GM12878 (cell line): ENCODE measurements around the gene PLET1. TPM values are rescaled to one million over a fixed set of nuclear protein-coding genes. Genes with fewer than 3 reads are reported as not detected.

Source experiments
- ATAC-seq: fragments of 200-7000 bp; cut with Tn5 transposase; 3 replicates; pipeline ENCODE4 v1.9.1; 2020; ENCODE audit warnings: mild to moderate bottlenecking, moderate library complexity
- BruUV-seq: library from RNA; stranded (reverse); fragments of 400-500 nt; replicated peaks from 2 replicates; lab custom pipeline; 2021; lab: Mats Ljungman, UMichigan
- CTCF ChIA-PET: fragments of 300-600 bp; sonication (Branson Sonifier 250); formaldehyde crosslinking; extraction: SDS; loops from one replicate; lab custom pipeline; 2021; ENCODE audit warnings: inconsistent platforms; lab: Yijun Ruan, JAX
- POLR2A ChIA-PET: fragments of 350-600 bp; formaldehyde crosslinking; extraction: SDS; loops from one replicate; lab custom pipeline; 2021; ENCODE audit warnings: inconsistent platforms; lab: Charles Lee
- RAD21 ChIA-PET: fragments of 300-600 bp; sonication (Branson Sonifier 250); formaldehyde crosslinking; loops from one replicate; lab custom pipeline; 2023; ENCODE audit warnings: antibody characterized with exemption; ENCODE audit not compliant: unreplicated experiment; lab: Charles Lee
- SMC1A ChIA-PET: fragments of 300-600 bp; sonication (Branson Sonifier 250); formaldehyde crosslinking; loops from one replicate; lab custom pipeline; 2023; ENCODE audit not compliant: unreplicated experiment, uncharacterized antibody; lab: Charles Lee
- DNase-seq: peaks from one replicate; pipeline ENCODE4 v3.0.0-alpha.2; 2011; ENCODE audit warnings: low read depth, low spot score
- FAIRE-seq: peaks from 3 replicates; lab custom pipeline; 2011; peaks lifted over from hg19 to GRCh38; lab: Jason Lieb, UNC
- H2AFZ ChIP-seq: 2 replicates; pipeline ENCODE4 v1.6.0; 2011; ENCODE audit warnings: low read depth, low read length, control low read depth; ENCODE audit not compliant: control insufficient read depth
- H3K27ac ChIP-seq: 2 replicates; pipeline ENCODE4 v1.5.1; 2011; ENCODE audit warnings: control low read depth; ENCODE audit not compliant: control insufficient read depth, insufficient read depth
- H3K27me3 ChIP-seq, 2 experiments: replicated peaks in 1 of 2; 2 replicates each; pipeline versions ENCODE4 v1.6.0 to v1.6.1; 2011; ENCODE audit warnings: low read length in 1 of 2; ENCODE audit not compliant: control insufficient read depth in 2 of 2, insufficient read depth in 2 of 2
- H3K36me3 ChIP-seq, 2 experiments: 2 replicates each; pipeline ENCODE4 v1.5.1; 2011; ENCODE audit warnings: low read length in 1 of 2; ENCODE audit not compliant: control insufficient read depth in 2 of 2, insufficient read depth in 2 of 2
- H3K4me1 ChIP-seq: 2 replicates; pipeline ENCODE4 v1.6.1; 2011; ENCODE audit warnings: mild to moderate bottlenecking, low read length, moderate library complexity, mixed read lengths; ENCODE audit not compliant: control insufficient read depth, insufficient read depth
- H3K4me2 ChIP-seq: 2 replicates; pipeline ENCODE4 v1.6.0; 2011; ENCODE audit warnings: control low read depth; ENCODE audit not compliant: control insufficient read depth, insufficient read depth
- H3K4me3 ChIP-seq: fragments of 200-600 bp; sonication (generic); 2 replicates; pipeline ENCODE4 v1.5.1; 2016
- H3K79me2 ChIP-seq: 2 replicates; pipeline ENCODE4 v1.6.0; 2011; ENCODE audit warnings: low read length; ENCODE audit not compliant: control insufficient read depth, insufficient read depth
- H3K9ac ChIP-seq: 2 replicates; pipeline ENCODE4 v1.8.0; 2011; ENCODE audit warnings: low read length, control low read depth, mixed read lengths; ENCODE audit not compliant: control insufficient read depth, insufficient read depth
- H3K9me3 ChIP-seq: replicated peaks from 3 replicates; pipeline ENCODE4 v1.5.1; 2011; ENCODE audit warnings: mild to moderate bottlenecking, low read length; ENCODE audit not compliant: control insufficient read depth, insufficient read depth
- H4K20me1 ChIP-seq: 2 replicates; pipeline ENCODE4 v1.6.0; 2011; ENCODE audit not compliant: control insufficient read depth, insufficient read depth
- HDAC2 ChIP-seq: fragments of 200-600 bp; sonication (generic); IDR thresholded peaks from 2 replicates; pipeline ENCODE4 v1.6.1; 2017
- RB1 ChIP-seq: fragments of 450-650 bp; formaldehyde crosslinking; IDR thresholded peaks from 2 replicates; pipeline ENCODE4 v1.6.1; 2017; ENCODE audit warnings: mild to moderate bottlenecking, borderline replicate concordance
- SMAD1 ChIP-seq: fragments of 450-650 bp; IDR thresholded peaks from 2 replicates; pipeline ENCODE4 v1.6.1; 2018; ENCODE audit warnings: mild to moderate bottlenecking, low read depth; ENCODE audit not compliant: partially characterized antibody
- TAF1 ChIP-seq: IDR thresholded peaks from 2 replicates; pipeline ENCODE4 v1.6.1; 2011; ENCODE audit warnings: mild to moderate bottlenecking, low read depth, low read length, borderline replicate concordance
- WGBS: methylation state at CpG from one replicate; pipeline ENCODE4 v1.1.6; 2016; ENCODE audit warnings: low lambda C conversion rate; ENCODE audit not compliant: insufficient replicate concordance, insufficient coverage; ENCODE audit errors: missing lambda C conversion rate; 5-methylcytosine and 5-hydroxymethylcytosine counted together
- in situ Hi-C: fragments of 300-500 bp; cut with MboI; formaldehyde crosslinking; loops from 9 replicates; pipeline ENCODE4 v1.14.3; 2018; ENCODE audit warnings: mixed read lengths
- intact Hi-C: fragments of 100-400 bp; cut with micrococcal nuclease; formaldehyde crosslinking; loops from one replicate; pipeline ENCODE4 v1.14.2; 2022; ENCODE audit not compliant: unreplicated experiment
- polyA plus RNA-seq, 11 experiments: library from polyadenylated mRNA; depleted of rRNA in 4 of 11; unstranded in 6 of 11; stranded (reverse) in 5 of 11; fragments of >200 nt; fragmentation: Nextera tagmentation in 4 of 11; fragmentation: Illumina TruSeq in 1 of 11; extraction: Ambion mirVana in 4 of 11; extraction: Trizol in 1 of 11; gene quantifications; 1 replicate in 1 of 11; 2 replicates in 10 of 11; pipeline versions ENCODE4 v1.2.1 to v1.2.3, GENCODE V29; 2011 to 2016; ENCODE audit warnings: inconsistent platforms in 2 of 11, missing spikeins in 2 of 11, low read depth in 1 of 11
- total RNA-seq, 4 experiments: library from RNA; depleted of rRNA in 3 of 4; stranded (reverse); fragments of >200 nt in 3 of 4; fragmentation: Illumina TruSeq in 1 of 4; extraction: Trizol in 1 of 4; gene quantifications; 2 replicates each; pipeline versions ENCODE4 v1.2.1 to v1.2.3, GENCODE V29; 2013 to 2021
- TF ChIP-seq, protein P1 (sequence below): fragments of 450-650 bp; formaldehyde crosslinking; IDR thresholded peaks from 2 replicates; pipeline ENCODE4 v1.5.0; 2022; ENCODE audit warnings: mild to moderate bottlenecking, missing genetic modification characterization
- TF ChIP-seq, protein P2 (sequence below): fragments of 450-650 bp; IDR thresholded peaks from 2 replicates; pipeline ENCODE4 v1.6.1; 2017; ENCODE audit warnings: antibody characterized with exemption, mild to moderate bottlenecking, moderate library complexity

The PLET1 gene
- total and polyA plus RNA-seq, 10 of the 15 experiments (the other 5 are each of a cell fraction or from before 2014, with no cell fraction given), result not detected

DNA sequence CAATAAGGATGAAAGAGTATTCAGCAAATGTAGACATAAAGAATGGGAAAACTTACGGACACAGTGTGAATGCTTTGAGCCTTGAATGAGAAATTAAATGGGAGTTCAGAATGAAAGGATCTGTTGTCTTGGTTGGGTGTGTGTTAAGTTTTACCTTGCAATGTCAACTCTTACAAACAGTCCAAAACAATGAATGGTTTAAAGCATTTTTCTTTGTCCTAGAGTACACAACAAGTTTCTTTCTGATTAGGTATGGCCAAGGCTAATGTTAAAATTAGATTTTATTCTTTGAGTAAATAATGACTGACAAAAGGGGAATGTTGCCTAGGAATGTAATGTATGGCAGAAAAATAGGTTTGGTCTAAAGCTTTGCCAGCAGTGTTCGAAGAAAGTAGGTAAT lies 32.0 kb downstream of the PLET1 start:
- ChIA-PET RAD21 (interaction anchor here (1.4 kb wide), 1 partner anchor 51 kb away, joined by 8 read pairs; no protein-coding TSS in a partner anchor), SMC1A (interaction anchor here (1.5 kb wide), 1 partner anchor 45 kb away, joined by 4 read pairs; no protein-coding TSS in a partner anchor), POLR2A (interaction anchor here (0.7 kb wide), 1 partner anchor 1054 kb away, joined by 3 read pairs; no protein-coding TSS in a partner anchor), CTCF (interaction anchor here (1.6 to 16.3 kb wide), 2 partner anchors 9 to 54 kb away, joined by 6 to 314 read pairs; no protein-coding TSS in a partner anchor)
- TF ChIP-seq SMAD1 (no peak), TAF1 (no peak), HDAC2 (no peak), RB1 (no peak)
- TF ChIP-seq, protein P1, sequence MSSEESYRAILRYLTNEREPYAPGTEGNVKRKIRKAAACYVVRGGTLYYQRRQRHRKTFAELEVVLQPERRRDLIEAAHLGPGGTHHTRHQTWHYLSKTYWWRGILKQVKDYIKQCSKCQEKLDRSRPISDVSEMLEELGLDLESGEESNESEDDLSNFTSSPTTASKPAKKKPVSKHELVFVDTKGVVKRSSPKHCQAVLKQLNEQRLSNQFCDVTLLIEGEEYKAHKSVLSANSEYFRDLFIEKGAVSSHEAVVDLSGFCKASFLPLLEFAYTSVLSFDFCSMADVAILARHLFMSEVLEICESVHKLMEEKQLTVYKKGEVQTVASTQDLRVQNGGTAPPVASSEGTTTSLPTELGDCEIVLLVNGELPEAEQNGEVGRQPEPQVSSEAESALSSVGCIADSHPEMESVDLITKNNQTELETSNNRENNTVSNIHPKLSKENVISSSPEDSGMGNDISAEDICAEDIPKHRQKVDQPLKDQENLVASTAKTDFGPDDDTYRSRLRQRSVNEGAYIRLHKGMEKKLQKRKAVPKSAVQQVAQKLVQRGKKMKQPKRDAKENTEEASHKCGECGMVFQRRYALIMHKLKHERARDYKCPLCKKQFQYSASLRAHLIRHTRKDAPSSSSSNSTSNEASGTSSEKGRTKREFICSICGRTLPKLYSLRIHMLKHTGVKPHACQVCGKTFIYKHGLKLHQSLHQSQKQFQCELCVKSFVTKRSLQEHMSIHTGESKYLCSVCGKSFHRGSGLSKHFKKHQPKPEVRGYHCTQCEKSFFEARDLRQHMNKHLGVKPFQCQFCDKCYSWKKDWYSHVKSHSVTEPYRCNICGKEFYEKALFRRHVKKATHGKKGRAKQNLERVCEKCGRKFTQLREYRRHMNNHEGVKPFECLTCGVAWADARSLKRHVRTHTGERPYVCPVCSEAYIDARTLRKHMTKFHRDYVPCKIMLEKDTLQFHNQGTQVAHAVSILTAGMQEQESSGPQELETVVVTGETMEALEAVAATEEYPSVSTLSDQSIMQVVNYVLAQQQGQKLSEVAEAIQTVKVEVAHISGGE (CRISPR knock-in tag), result no peak
- TF ChIP-seq, protein P2, sequence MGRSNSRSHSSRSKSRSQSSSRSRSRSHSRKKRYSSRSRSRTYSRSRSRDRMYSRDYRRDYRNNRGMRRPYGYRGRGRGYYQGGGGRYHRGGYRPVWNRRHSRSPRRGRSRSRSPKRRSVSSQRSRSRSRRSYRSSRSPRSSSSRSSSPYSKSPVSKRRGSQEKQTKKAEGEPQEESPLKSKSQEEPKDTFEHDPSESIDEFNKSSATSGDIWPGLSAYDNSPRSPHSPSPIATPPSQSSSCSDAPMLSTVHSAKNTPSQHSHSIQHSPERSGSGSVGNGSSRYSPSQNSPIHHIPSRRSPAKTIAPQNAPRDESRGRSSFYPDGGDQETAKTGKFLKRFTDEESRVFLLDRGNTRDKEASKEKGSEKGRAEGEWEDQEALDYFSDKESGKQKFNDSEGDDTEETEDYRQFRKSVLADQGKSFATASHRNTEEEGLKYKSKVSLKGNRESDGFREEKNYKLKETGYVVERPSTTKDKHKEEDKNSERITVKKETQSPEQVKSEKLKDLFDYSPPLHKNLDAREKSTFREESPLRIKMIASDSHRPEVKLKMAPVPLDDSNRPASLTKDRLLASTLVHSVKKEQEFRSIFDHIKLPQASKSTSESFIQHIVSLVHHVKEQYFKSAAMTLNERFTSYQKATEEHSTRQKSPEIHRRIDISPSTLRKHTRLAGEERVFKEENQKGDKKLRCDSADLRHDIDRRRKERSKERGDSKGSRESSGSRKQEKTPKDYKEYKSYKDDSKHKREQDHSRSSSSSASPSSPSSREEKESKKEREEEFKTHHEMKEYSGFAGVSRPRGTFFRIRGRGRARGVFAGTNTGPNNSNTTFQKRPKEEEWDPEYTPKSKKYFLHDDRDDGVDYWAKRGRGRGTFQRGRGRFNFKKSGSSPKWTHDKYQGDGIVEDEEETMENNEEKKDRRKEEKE, result no peak
- FAIRE-seq (no peak), ATAC-seq (no peak), DNase-seq (no peak)
- in situ Hi-C loops, result loop anchor here (5.0 to 10.0 kb wide), 2 partner anchors 354 to 1056 kb away; no protein-coding TSS in a partner anchor
- intact Hi-C loops, result loop anchor here (10.0 kb wide), 2 partner anchors 354 to 566 kb away; partner anchors contain the start of genes ALG9, CFAP68 and FDXACB1
- Histone ChIP-seq H3K9ac (no peak overlapping the region), H3K4me3 (no peak overlapping the region), H3K27me3 (no peaks in the 10 kb centered on the region), H3K79me2 (peaks cover 21% of the 10 kb centered on the region), H3K4me2 (no peak overlapping the region), H2AFZ (no peak overlapping the region), H4K20me1 (no peaks in the 10 kb centered on the region), H3K4me1 (peaks cover 7% of the 10 kb centered on the region), H3K36me3 (no peaks in the 10 kb centered on the region; a peak in 3 of 4 replicates), H3K9me3 (no peaks in the 10 kb centered on the region), H3K27ac (no peak overlapping the region)
- WGBS, result 91% methylated on average over 2 of the region's 2 CpGs
- BruUV-seq, result no TSS peak
